Hepatocyte (in vitro differentiated cells): ENCODE measurements around the gene DOLPP1. TPM values are rescaled to one million over a fixed set of nuclear protein-coding genes. Genes with fewer than 3 reads are reported as not detected.

ENCODE experiments used
- DNase-seq: peaks from one replicate; pipeline ENCODE4 v3.0.0-alpha.2; 2016; ENCODE audit warnings: low spot score
- H2AFZ ChIP-seq: fragments of 200-600 bp; sonication (generic); 2 replicates; pipeline ENCODE4 v1.6.0; 2016; ENCODE audit warnings: antibody characterized with exemption, mild to moderate bottlenecking
- H3K27ac ChIP-seq: fragments of 200-600 bp; sonication (generic); 2 replicates; pipeline ENCODE4 v1.5.1; 2016; ENCODE audit warnings: mild to moderate bottlenecking
- H3K27me3 ChIP-seq: fragments of 200-600 bp; sonication (generic); 2 replicates; pipeline ENCODE4 v1.6.1; 2016
- H3K36me3 ChIP-seq: fragments of 200-600 bp; sonication (generic); replicated peaks from 2 replicates; pipeline ENCODE4 v1.5.1; 2016; ENCODE audit warnings: low read depth; ENCODE audit not compliant: insufficient read depth
- H3K4me1 ChIP-seq: fragments of 200-600 bp; sonication (generic); 2 replicates; pipeline ENCODE4 v1.5.1; 2016; ENCODE audit warnings: mild to moderate bottlenecking, moderate library complexity; ENCODE audit not compliant: insufficient read depth
- H3K4me2 ChIP-seq: fragments of 200-600 bp; sonication (generic); 2 replicates; pipeline ENCODE4 v1.6.0; 2016
- H3K4me3 ChIP-seq: fragments of 200-600 bp; sonication (generic); 2 replicates; pipeline ENCODE4 v1.5.1; 2016; ENCODE audit warnings: mild to moderate bottlenecking
- H3K79me2 ChIP-seq: fragments of 200-600 bp; sonication (generic); 2 replicates; pipeline ENCODE4 v1.6.0; 2017; ENCODE audit warnings: mild to moderate bottlenecking
- H3K9me2 ChIP-seq: fragments of 200-600 bp; sonication (generic); replicated peaks from 2 replicates; pipeline ENCODE4 v1.6.0; 2017; ENCODE audit warnings: mild to moderate bottlenecking; ENCODE audit not compliant: insufficient read depth
- H3K9me3 ChIP-seq: fragments of 200-600 bp; sonication (generic); 2 replicates; pipeline ENCODE4 v1.5.1; 2016; ENCODE audit warnings: low read depth, mild to moderate bottlenecking
- H4K20me1 ChIP-seq: fragments of 200-600 bp; sonication (generic); 2 replicates; pipeline ENCODE4 v1.6.0; 2016; ENCODE audit warnings: mild to moderate bottlenecking; ENCODE audit not compliant: insufficient read depth, poor library complexity, severe bottlenecking
- CTCF ChIP-seq: fragments of 200-600 bp; sonication (generic); IDR thresholded peaks from 2 replicates; pipeline ENCODE4 v1.5.1; 2016; ENCODE audit warnings: antibody characterized with exemption, mild to moderate bottlenecking; ENCODE audit not compliant: poor library complexity
- EZH2 ChIP-seq: fragments of 200-600 bp; sonication (generic); IDR thresholded peaks from 2 replicates; pipeline ENCODE4 v1.6.1; 2016; ENCODE audit warnings: antibody characterized with exemption, mild to moderate bottlenecking, borderline replicate concordance
- EZH2phosphoT487 ChIP-seq: fragments of 200-600 bp; sonication (generic); IDR thresholded peaks from one replicate; pipeline ENCODE4 v1.6.1; 2018; ENCODE audit warnings: antibody characterized with exemption, mild to moderate bottlenecking, low read depth, moderate library complexity; ENCODE audit not compliant: unreplicated experiment, severe bottlenecking
- WGBS: methylation state at CpG from one replicate; pipeline ENCODE4 v1.1.6; 2016; ENCODE audit warnings: low lambda C conversion rate; ENCODE audit errors: missing lambda C conversion rate; 5-methylcytosine and 5-hydroxymethylcytosine counted together
- polyA plus RNA-seq: library from polyadenylated mRNA; unstranded; fragments of >200 nt; fragmentation: Nextera tagmentation; extraction: Ambion mirVana; gene quantifications from 2 replicates; pipeline ENCODE4 v1.2.1, GENCODE V29; 2016
- total RNA-seq: library from RNA; depleted of rRNA; stranded (reverse); fragments of >200 nt; gene quantifications from 2 replicates; pipeline ENCODE4 v1.2.3, GENCODE V29; 2014

Gene DOLPP1
- total and polyA plus RNA-seq, 2 experiments from 2014 or later: 16.2 to 20.6 TPM

GRCh38 chr9:129068990-129069861 is 11.7 kb upstream of the DOLPP1 start:
- no peaks in the 10 kb centered on the region for H3K4me1 ChIP-seq
- no peaks in the 10 kb centered on the region for H3K9me2 ChIP-seq
- H4K20me1 ChIP-seq: no peaks in the 10 kb centered on the region
- TF ChIP-seq EZH2 (no peak), CTCF (no peak)
- H3K27me3 ChIP-seq: no peaks in the 10 kb centered on the region
- H3K79me2 ChIP-seq: no peaks in the 10 kb centered on the region
- H3K4me3 ChIP-seq: no peak overlapping the region
- no peaks in the 10 kb centered on the region for H3K9me3 ChIP-seq
- no peak overlapping the region for H3K4me2 ChIP-seq
- H3K27ac ChIP-seq: no peak overlapping the region
- 85% methylated on average over 29 of the region's 31 CpGs for WGBS
- H2AFZ ChIP-seq: no peak overlapping the region
- DNase-seq: peak; percentile 54
- H3K36me3 ChIP-seq: no peaks in the 10 kb centered on the region

GRCh38 chr9:129069862-129070641 is 10.9 kb upstream of the DOLPP1 start:
- H3K27ac ChIP-seq: no peak overlapping the region
- DNase-seq: no peak
- no peaks in the 10 kb centered on the region for H3K27me3 ChIP-seq

GRCh38 chr9:129070696-129071525 is 10.0 kb upstream of the DOLPP1 start:
- Histone ChIP-seq H3K79me2 (no peaks in the 10 kb centered on the region), H2AFZ (no peak overlapping the region), H3K9me3 (no peaks in the 10 kb centered on the region), H4K20me1 (no peaks in the 10 kb centered on the region), H3K27me3 (no peaks in the 10 kb centered on the region), H3K4me2 (no peak overlapping the region), H3K9me2 (no peaks in the 10 kb centered on the region), H3K27ac (no peak overlapping the region), H3K36me3 (no peaks in the 10 kb centered on the region), H3K4me1 (no peaks in the 10 kb centered on the region), H3K4me3 (no peak overlapping the region)
- no peak for DNase-seq
- WGBS: 81% methylated on average over 21 of the region's 21 CpGs
- TF ChIP-seq CTCF: no peak

More at GRCh38 chr9:129069862-129070641, 10.9 kb upstream of the DOLPP1 start:
- 93% methylated on average over 17 of the region's 26 CpGs for WGBS
- Histone ChIP-seq H3K9me2 (no peaks in the 10 kb centered on the region), H3K4me1 (no peaks in the 10 kb centered on the region), H4K20me1 (no peaks in the 10 kb centered on the region), H3K79me2 (no peaks in the 10 kb centered on the region), H2AFZ (no peak overlapping the region), H3K4me3 (no peak overlapping the region), H3K36me3 (no peaks in the 10 kb centered on the region), H3K4me2 (no peak overlapping the region), H3K9me3 (no peaks in the 10 kb centered on the region)
- TF ChIP-seq EZH2 (no peak), CTCF (no peak), EZH2phosphoT487 (no peak)
